IPS-18a (cell line): ENCODE data around the gene FCHSD2.

Source experiments
- H3K27ac ChIP-seq: one replicate; pipeline ENCODE4 v1.5.1; 2013; ENCODE audit warnings: low read length
- H3K27me3 ChIP-seq: one replicate; pipeline ENCODE4 v1.6.1; 2013; ENCODE audit warnings: mild to moderate bottlenecking, low read length; ENCODE audit not compliant: control insufficient read depth, insufficient read depth
- H3K36me3 ChIP-seq: one replicate; pipeline ENCODE4 v1.6.1; 2013; ENCODE audit warnings: low read depth, low read length; ENCODE audit not compliant: control insufficient read depth
- H3K4me1 ChIP-seq: one replicate; pipeline ENCODE4 v1.6.1; 2013; ENCODE audit warnings: low read depth, low read length; ENCODE audit not compliant: control insufficient read depth
- H3K4me3 ChIP-seq: one replicate; pipeline ENCODE4 v1.5.1; 2013; ENCODE audit warnings: low read length
- H3K9ac ChIP-seq: one replicate; pipeline ENCODE4 v1.6.1; 2013; ENCODE audit warnings: mild to moderate bottlenecking, low read length, moderate library complexity
- H3K9me3 ChIP-seq: one replicate; pipeline ENCODE4 v1.6.1; 2013; ENCODE audit warnings: low read depth, low read length; ENCODE audit not compliant: control insufficient read depth

The FCHSD2 gene

DNA sequence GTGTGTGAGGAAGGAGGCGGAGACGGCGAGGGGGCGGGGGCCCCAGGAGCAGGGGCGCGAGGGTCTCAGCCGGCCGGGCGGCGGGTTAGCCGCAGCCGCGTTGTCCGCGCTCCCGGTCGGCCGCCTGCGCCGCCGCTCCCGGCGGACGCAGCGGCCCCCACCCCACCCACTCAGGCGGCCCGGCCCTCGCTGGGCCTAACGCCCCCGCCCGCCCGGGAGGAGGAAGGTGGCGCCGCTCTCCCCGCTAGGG lies at the start of gene FCHSD2:
Gene FCHSD2 (minus strand): TSS at position 191 of the 250 bp plus-strand sequence. CDS start 441 bp downstream, outside the sequence.
- H3K27ac ChIP-seq: peak within 1 kb of the TSS; percentile 58

GRCh38 chr11:73191151-73191550 lies 49.0 kb upstream of the FCHSD2 start:
- Histone ChIP-seq H3K4me3 (no peak overlapping the region), H3K4me1 (no peaks in the 10 kb centered on the region), H3K27ac (no peak overlapping the region), H3K9me3 (no peaks in the 10 kb centered on the region), H3K9ac (no peak overlapping the region), H3K27me3 (no peaks in the 10 kb centered on the region), H3K36me3 (no peaks in the 10 kb centered on the region)

More for the DNA sequence above, at the start of gene FCHSD2:
- H3K4me3 ChIP-seq: peak within 1 kb of the TSS; percentile 83
- peaks cover 19% of the 10 kb centered on the region for H3K4me1 ChIP-seq
- H3K36me3 ChIP-seq: no peaks in the 10 kb centered on the region
- H3K9me3 ChIP-seq: no peaks in the 10 kb centered on the region
- peak within 1 kb of the TSS; percentile 71 for H3K9ac ChIP-seq
- H3K27me3 ChIP-seq: peaks cover 27% of the 10 kb centered on the region

DNA sequence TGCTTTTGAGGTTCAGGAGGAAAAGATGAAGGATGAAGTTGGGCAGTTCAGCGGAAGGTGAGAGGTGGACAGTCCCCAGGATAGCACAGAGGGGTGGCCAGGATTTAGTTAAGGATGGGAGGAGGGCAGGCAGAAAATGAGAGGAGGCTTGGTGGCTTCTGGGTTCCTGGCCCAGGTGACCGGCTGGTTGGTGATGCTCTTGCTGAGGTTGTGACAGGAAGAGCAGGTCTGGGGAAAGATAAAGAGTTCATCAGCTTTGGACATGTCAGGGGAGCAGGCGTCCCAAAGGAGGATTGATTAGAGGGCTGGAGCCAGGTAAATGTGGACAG lies 48.4 kb upstream of the FCHSD2 start:
- no peak overlapping the region for H3K4me3 ChIP-seq
- H3K4me1 ChIP-seq: no peaks in the 10 kb centered on the region
- H3K36me3 ChIP-seq: no peaks in the 10 kb centered on the region
- no peak overlapping the region for H3K27ac ChIP-seq
- H3K9me3 ChIP-seq: no peaks in the 10 kb centered on the region
- H3K9ac ChIP-seq: no peak overlapping the region
- H3K27me3 ChIP-seq: no peaks in the 10 kb centered on the region

- no peak overlapping the region for H3K27ac ChIP-seq
- no peaks in the 10 kb centered on the region for H3K4me1 ChIP-seq
- no peaks in the 10 kb centered on the region for H3K36me3 ChIP-seq
- H3K4me3 ChIP-seq: no peak overlapping the region
- H3K9me3 ChIP-seq: no peaks in the 10 kb centered on the region
- H3K9ac ChIP-seq: no peak overlapping the region
- H3K27me3 ChIP-seq: no peaks in the 10 kb centered on the region
These were observed 47.8 kb upstream of the FCHSD2 start for GRCh38 chr11:73189723-73190556.

DNA sequence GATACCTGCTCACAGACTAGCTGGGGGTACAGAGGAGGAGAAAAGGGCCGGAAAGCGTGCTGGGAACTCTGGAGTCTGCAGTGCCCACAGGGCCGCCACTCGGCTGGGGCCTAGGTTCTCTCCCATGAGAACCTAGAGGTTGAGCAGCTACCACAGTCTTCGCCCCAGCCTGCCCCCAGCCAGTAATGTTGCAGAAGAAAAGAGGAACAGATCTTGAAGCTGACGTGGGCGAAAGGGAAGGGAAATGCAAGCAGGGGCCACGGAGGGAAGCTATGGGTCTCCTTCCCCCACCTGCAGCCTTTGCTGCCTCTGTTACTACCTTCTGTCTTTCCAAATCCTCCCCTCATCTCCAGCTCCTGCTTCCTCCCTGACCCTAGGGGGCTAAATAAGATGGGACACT lies 47.2 kb upstream of the FCHSD2 start:
- no peaks in the 10 kb centered on the region for H3K4me1 ChIP-seq
- H3K27ac ChIP-seq: no peak overlapping the region
- H3K4me3 ChIP-seq: no peak overlapping the region
- H3K27me3 ChIP-seq: no peaks in the 10 kb centered on the region
- no peaks in the 10 kb centered on the region for H3K36me3 ChIP-seq
- no peaks in the 10 kb centered on the region for H3K9me3 ChIP-seq
- no peak overlapping the region for H3K9ac ChIP-seq

GRCh38 chr11:73188301-73188700 lies 46.2 kb upstream of the FCHSD2 start:
- Histone ChIP-seq H3K9ac (no peak overlapping the region), H3K4me1 (no peaks in the 10 kb centered on the region)

DNA sequence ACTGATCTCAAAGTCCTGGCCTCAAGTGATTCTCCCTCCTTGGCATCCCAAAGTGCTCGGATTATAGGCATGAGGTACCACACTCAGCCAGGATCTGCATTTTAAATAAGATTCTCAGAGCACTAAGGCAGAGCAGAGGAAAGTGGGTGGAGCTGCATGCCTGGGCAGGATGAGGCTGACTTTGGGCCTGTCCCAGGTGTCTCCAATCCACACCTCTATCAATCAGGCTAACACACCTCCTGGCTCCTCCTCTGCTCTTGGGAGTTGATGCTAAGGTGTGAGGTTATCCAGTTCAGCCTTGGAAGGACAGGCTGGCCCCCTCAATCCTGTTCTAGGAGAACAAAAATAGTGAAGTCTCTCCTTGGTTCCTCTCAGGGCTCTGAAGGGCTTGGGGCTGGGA lies 45.7 kb upstream of the FCHSD2 start:
- Histone ChIP-seq H3K9me3 (no peaks in the 10 kb centered on the region), H3K4me3 (no peak overlapping the region), H3K27ac (no peak overlapping the region), H3K36me3 (no peaks in the 10 kb centered on the region), H3K4me1 (no peaks in the 10 kb centered on the region), H3K27me3 (no peaks in the 10 kb centered on the region), H3K9ac (no peak overlapping the region)

More at GRCh38 chr11:73188301-73188700, 46.2 kb upstream of the FCHSD2 start:
- no peak overlapping the region for H3K27ac ChIP-seq
- no peaks in the 10 kb centered on the region for H3K9me3 ChIP-seq
- H3K4me3 ChIP-seq: no peak overlapping the region
- no peaks in the 10 kb centered on the region for H3K36me3 ChIP-seq
- H3K27me3 ChIP-seq: no peaks in the 10 kb centered on the region

GRCh38 chr11:73186886-73187285 lies 44.8 kb upstream of the FCHSD2 start:
- H3K27me3 ChIP-seq: no peaks in the 10 kb centered on the region
- H3K4me1 ChIP-seq: no peaks in the 10 kb centered on the region
- H3K9ac ChIP-seq: no peak overlapping the region
- H3K9me3 ChIP-seq: no peaks in the 10 kb centered on the region
- no peaks in the 10 kb centered on the region for H3K36me3 ChIP-seq
- H3K27ac ChIP-seq: no peak overlapping the region
- H3K4me3 ChIP-seq: no peak overlapping the region

- no peak overlapping the region for H3K9ac ChIP-seq
- no peaks in the 10 kb centered on the region for H3K9me3 ChIP-seq
- H3K4me3 ChIP-seq: no peak overlapping the region
- H3K27ac ChIP-seq: no peak overlapping the region
- no peaks in the 10 kb centered on the region for H3K4me1 ChIP-seq
- no peaks in the 10 kb centered on the region for H3K36me3 ChIP-seq
- no peaks in the 10 kb centered on the region for H3K27me3 ChIP-seq
These were observed 44.3 kb upstream of the FCHSD2 start for GRCh38 chr11:73186294-73186850.

- Histone ChIP-seq H3K9ac (no peak overlapping the region), H3K27ac (no peak overlapping the region), H3K4me1 (no peaks in the 10 kb centered on the region)
These were observed 43.7 kb upstream of the FCHSD2 start for GRCh38 chr11:73185680-73186293.

GRCh38 chr11:73184953-73185671 lies 43.0 kb upstream of the FCHSD2 start:
- no peak overlapping the region for H3K4me3 ChIP-seq
- no peaks in the 10 kb centered on the region for H3K36me3 ChIP-seq
- no peaks in the 10 kb centered on the region for H3K27me3 ChIP-seq
- no peak overlapping the region for H3K9ac ChIP-seq
- no peak overlapping the region for H3K27ac ChIP-seq
- H3K9me3 ChIP-seq: no peaks in the 10 kb centered on the region
- no peaks in the 10 kb centered on the region for H3K4me1 ChIP-seq

More at GRCh38 chr11:73185680-73186293, 43.7 kb upstream of the FCHSD2 start:
- H3K36me3 ChIP-seq: no peaks in the 10 kb centered on the region
- H3K27me3 ChIP-seq: no peaks in the 10 kb centered on the region
- no peak overlapping the region for H3K4me3 ChIP-seq
- no peaks in the 10 kb centered on the region for H3K9me3 ChIP-seq
